Stimulated activated CD4-positive, alpha-beta T cell treated with anti-CD3 and anti-CD28 coated beads, Interleukin-4, amount 100 ng/mL, for 4 hours (primary cell): ENCODE data around the gene TRAF3.
"Not testable (repeated sequence)": the region's sequence is repeated elsewhere in the genome, so short reads cannot be mapped to it uniquely, and the experiment has no call there.

Experiments
- DNase-seq, 2 experiments: peaks; one replicate each; pipeline ENCODE4 v3.0.0-alpha.2; 2020

The TRAF3 gene

GRCh38 chr14:102926104-102926503 is 148.9 kb downstream of the TRAF3 start:
- no peak for DNase-seq

GRCh38 chr14:102926840-102927239 is 149.6 kb downstream of the TRAF3 start:
- DNase-seq, result not testable (repeated sequence)

- no peak for DNase-seq
Measured at GRCh38 chr14:102927346-102927877, 150.2 kb downstream of the TRAF3 start.

- no peak for DNase-seq
Measured at GRCh38 chr14:102927878-102928411, 150.7 kb downstream of the TRAF3 start.

GRCh38 chr14:102928412-102929240 is 151.4 kb downstream of the TRAF3 start:
- DNase-seq, result peak; percentile 70 to 78

GRCh38 chr14:102929241-102930137 is 152.2 kb downstream of the TRAF3 start:
- DNase-seq, result no peak

- no peak for DNase-seq
Measured at GRCh38 chr14:102930138-102930752, 153.0 kb downstream of the TRAF3 start.

- no peak for DNase-seq
Measured at GRCh38 chr14:102930753-102931579, 153.7 kb downstream of the TRAF3 start.

GRCh38 chr14:102931580-102932285 is 154.5 kb downstream of the TRAF3 start:
- DNase-seq, result no peak

GRCh38 chr14:102932484-102933248 is 155.4 kb downstream of the TRAF3 start:
- DNase-seq, result no peak

- DNase-seq, result no peak
Measured at GRCh38 chr14:102933618-102934231, 156.5 kb downstream of the TRAF3 start.

GRCh38 chr14:102935756-102936155 is 158.5 kb downstream of the TRAF3 start:
- no peak for DNase-seq

GRCh38 chr14:102937331-102938175 is 160.3 kb downstream of the TRAF3 start:
- no peak for DNase-seq

- no peak for DNase-seq
Measured at GRCh38 chr14:102938191-102938590, 160.9 kb downstream of the TRAF3 start.

GRCh38 chr14:102939329-102939728 is 162.1 kb downstream of the TRAF3 start:
- no peak for DNase-seq

- DNase-seq, result no peak
Measured at GRCh38 chr14:102939820-102940561, 162.7 kb downstream of the TRAF3 start.

- no peak for DNase-seq
Measured at GRCh38 chr14:102940729-102941362, 163.6 kb downstream of the TRAF3 start.
